Neural cell (in vitro differentiated cells): ENCODE measurements around the gene H6PD. TPM values are rescaled to one million over a fixed set of nuclear protein-coding genes. Genes with fewer than 3 reads are reported as not detected.

ENCODE experiments used
- H2AFZ ChIP-seq: fragments of 200-600, 300-800 bp; sonication (generic), shearing (Covaris generic); 2 replicates; pipeline ENCODE4 v1.6.0; 2014; ENCODE audit warnings: low read depth, mild to moderate bottlenecking, antibody characterized with exemption, low read length, moderate library complexity
- H3F3A ChIP-seq: fragments of 200-600 bp; shearing (Covaris generic); 2 replicates; pipeline ENCODE4 v1.6.1; 2016; ENCODE audit warnings: mild to moderate bottlenecking, moderate library complexity, mixed read lengths, antibody characterized with exemption, low read length; ENCODE audit not compliant: insufficient read depth, poor library complexity, severe bottlenecking
- H3K27ac ChIP-seq: fragments of 200-600, 300-800 bp; sonication (generic), shearing (Covaris generic); 2 replicates; pipeline ENCODE4 v1.5.1; 2014; ENCODE audit warnings: mild to moderate bottlenecking, low read length, moderate library complexity
- H3K27me3 ChIP-seq: fragments of 300-800, 200-600 bp; sonication (generic), shearing (Covaris generic); 2 replicates; pipeline ENCODE4 v1.6.0; 2014; ENCODE audit warnings: mild to moderate bottlenecking, low read depth, low read length, moderate library complexity; ENCODE audit not compliant: insufficient read depth
- H3K36me3 ChIP-seq: fragments of 300-800, 200-600 bp; sonication (generic), shearing (Covaris generic); 2 replicates; pipeline ENCODE4 v1.5.1; 2014; ENCODE audit warnings: mild to moderate bottlenecking, antibody characterized with exemption, low read length, moderate library complexity; ENCODE audit not compliant: insufficient read depth
- H3K4me2 ChIP-seq: fragments of 300-800, 200-600 bp; sonication (generic), shearing (Covaris generic); 2 replicates; pipeline ENCODE4 v1.6.0; 2014; ENCODE audit warnings: mild to moderate bottlenecking, low read length
- H3K4me3 ChIP-seq: fragments of 300-800, 200-600 bp; sonication (generic), shearing (Covaris generic); 2 replicates; pipeline ENCODE4 v1.5.1; 2014; ENCODE audit warnings: mild to moderate bottlenecking, low read length, moderate library complexity
- H3K79me2 ChIP-seq: fragments of 200-600 bp; shearing (Covaris generic); replicated peaks from 2 replicates; pipeline ENCODE4 v1.6.0; 2014; ENCODE audit warnings: mild to moderate bottlenecking, low read length, moderate library complexity; ENCODE audit not compliant: insufficient read depth
- H3K9ac ChIP-seq: fragments of 300-800, 200-600 bp; sonication (generic), shearing (Covaris generic); 2 replicates; pipeline ENCODE4 v1.6.1; 2016; ENCODE audit warnings: mild to moderate bottlenecking, low read length, mixed read lengths
- H3K9me2 ChIP-seq: fragments of 200-600 bp; shearing (Covaris generic); 2 replicates; pipeline ENCODE4 v1.6.1; 2016; ENCODE audit warnings: mild to moderate bottlenecking, low read length, mixed read lengths; ENCODE audit not compliant: insufficient read depth
- H3K9me3 ChIP-seq: fragments of 200-600, 300-800 bp; sonication (generic), shearing (Covaris generic); 2 replicates; pipeline ENCODE4 v1.6.1; 2016; ENCODE audit warnings: mild to moderate bottlenecking, mixed run types, low read length, moderate library complexity, mixed read lengths
- H4K20me1 ChIP-seq: fragments of 200-600 bp; shearing (Covaris generic); 2 replicates; pipeline ENCODE4 v1.6.1; 2016; ENCODE audit warnings: mild to moderate bottlenecking, mixed run types; ENCODE audit not compliant: insufficient read depth
- EP300 ChIP-seq: fragments of 450-650 bp; conservative IDR thresholded peaks from 2 replicates; pipeline ENCODE4 v1.6.1; 2014; ENCODE audit warnings: antibody characterized with exemption, mild to moderate bottlenecking, moderate library complexity; ENCODE audit not compliant: poor library complexity, severe bottlenecking
- EZH2 ChIP-seq: fragments of 200-600, 300-800 bp; shearing (Covaris generic), sonication (generic); IDR thresholded peaks from 2 replicates; pipeline ENCODE4 v1.6.1; 2014; ENCODE audit warnings: antibody characterized with exemption, low read length, borderline replicate concordance, mild to moderate bottlenecking; ENCODE audit not compliant: insufficient read depth, poor library complexity, severe bottlenecking
- MXI1 ChIP-seq: fragments of 450-650 bp; conservative IDR thresholded peaks from 2 replicates; pipeline ENCODE4 v1.6.1; 2014; ENCODE audit warnings: antibody characterized with exemption, mild to moderate bottlenecking; ENCODE audit not compliant: poor library complexity, severe bottlenecking
- POLR2AphosphoS5 ChIP-seq: IDR thresholded peaks from 2 replicates; pipeline ENCODE4 v1.6.1; 2012
- RAD21 ChIP-seq: fragments of 450-650 bp; conservative IDR thresholded peaks from 2 replicates; pipeline ENCODE4 v1.6.1; 2014; ENCODE audit warnings: antibody characterized with exemption, mild to moderate bottlenecking, moderate library complexity
- SMC3 ChIP-seq: fragments of 450-650 bp; conservative IDR thresholded peaks from 2 replicates; pipeline ENCODE4 v1.6.1; 2014; ENCODE audit warnings: antibody characterized with exemption, mild to moderate bottlenecking, moderate library complexity; ENCODE audit not compliant: poor library complexity
- TAF1 ChIP-seq: IDR thresholded peaks from 2 replicates; pipeline ENCODE4 v1.6.1; 2012; ENCODE audit warnings: low read depth
- polyA plus RNA-seq: library from polyadenylated mRNA; depleted of rRNA; stranded (reverse); fragments of >200 nt; gene quantifications from 2 replicates; pipeline ENCODE4 v1.2.3, GENCODE V29; 2014
- TF ChIP-seq, protein P1 (sequence below): IDR thresholded peaks from 2 replicates; pipeline ENCODE4 v1.6.1; 2012; ENCODE audit warnings: borderline replicate concordance
- TF ChIP-seq, protein P2 (sequence below): fragments of 450-650 bp; IDR thresholded peaks from 2 replicates; pipeline ENCODE4 v1.5.1; 2014; ENCODE audit warnings: antibody characterized with exemption, mild to moderate bottlenecking, moderate library complexity; ENCODE audit not compliant: poor library complexity, severe bottlenecking

H6PD gene
- polyA plus RNA-seq, 1 donor from 2014 or later = 4.6 TPM

- H3K4me2 ChIP-seq = no peak overlapping the region
- no peaks in the 10 kb centered on the region for H3K9me3 ChIP-seq
- no peaks in the 10 kb centered on the region for H3K36me3 ChIP-seq
- H3K27me3 ChIP-seq = no peaks in the 10 kb centered on the region
- H3K27ac ChIP-seq = no peak overlapping the region
- no peak overlapping the region for H2AFZ ChIP-seq
- no peak overlapping the region for H3K9ac ChIP-seq
- TF ChIP-seq RAD21 (no peak), TAF1 (no peak)
- no peaks in the 10 kb centered on the region for H3K79me2 ChIP-seq
- no peak overlapping the region for H3K4me3 ChIP-seq
- H3F3A ChIP-seq = no peaks in the 10 kb centered on the region
- no peaks in the 10 kb centered on the region for H3K9me2 ChIP-seq
- no peaks in the 10 kb centered on the region for H4K20me1 ChIP-seq
Measured at GRCh38 chr1:9303916-9304315, 69.3 kb downstream of the H6PD start.

DNA sequence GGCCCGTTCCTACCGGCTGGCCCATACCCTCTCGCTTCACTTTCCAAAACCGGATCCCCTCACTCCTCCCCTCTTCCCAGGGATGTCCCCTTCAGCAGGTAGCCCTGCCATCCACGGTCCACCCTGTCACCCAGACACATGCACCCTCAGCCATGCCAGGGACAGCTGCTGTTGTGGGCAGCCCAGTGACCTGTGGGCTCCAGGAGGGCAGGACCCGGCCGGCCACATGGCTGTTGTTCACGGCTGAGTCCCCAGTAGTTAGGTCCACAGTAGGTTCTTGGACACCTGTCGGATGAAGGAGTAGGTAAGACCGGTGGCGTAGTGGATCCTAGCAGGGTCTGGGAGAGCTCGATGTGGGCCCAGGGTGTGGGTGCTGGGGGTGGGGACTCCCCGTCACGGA is 70.6 kb downstream of the H6PD start:
- no peak overlapping the region for H3K27ac ChIP-seq
- H3K4me2 ChIP-seq = no peak overlapping the region
- no peaks in the 10 kb centered on the region for H3K79me2 ChIP-seq
- no peaks in the 10 kb centered on the region for H3K36me3 ChIP-seq
- no peak overlapping the region for H3K4me3 ChIP-seq
- H3K9me3 ChIP-seq = no peaks in the 10 kb centered on the region
- no peaks in the 10 kb centered on the region for H3K27me3 ChIP-seq
- TF ChIP-seq EZH2 (no peak), POLR2AphosphoS5 (no peak), EP300 (no peak), RAD21 (no peak), SMC3 (no peak), TAF1 (no peak), MXI1 (no peak)
- TF ChIP-seq, protein P1, sequence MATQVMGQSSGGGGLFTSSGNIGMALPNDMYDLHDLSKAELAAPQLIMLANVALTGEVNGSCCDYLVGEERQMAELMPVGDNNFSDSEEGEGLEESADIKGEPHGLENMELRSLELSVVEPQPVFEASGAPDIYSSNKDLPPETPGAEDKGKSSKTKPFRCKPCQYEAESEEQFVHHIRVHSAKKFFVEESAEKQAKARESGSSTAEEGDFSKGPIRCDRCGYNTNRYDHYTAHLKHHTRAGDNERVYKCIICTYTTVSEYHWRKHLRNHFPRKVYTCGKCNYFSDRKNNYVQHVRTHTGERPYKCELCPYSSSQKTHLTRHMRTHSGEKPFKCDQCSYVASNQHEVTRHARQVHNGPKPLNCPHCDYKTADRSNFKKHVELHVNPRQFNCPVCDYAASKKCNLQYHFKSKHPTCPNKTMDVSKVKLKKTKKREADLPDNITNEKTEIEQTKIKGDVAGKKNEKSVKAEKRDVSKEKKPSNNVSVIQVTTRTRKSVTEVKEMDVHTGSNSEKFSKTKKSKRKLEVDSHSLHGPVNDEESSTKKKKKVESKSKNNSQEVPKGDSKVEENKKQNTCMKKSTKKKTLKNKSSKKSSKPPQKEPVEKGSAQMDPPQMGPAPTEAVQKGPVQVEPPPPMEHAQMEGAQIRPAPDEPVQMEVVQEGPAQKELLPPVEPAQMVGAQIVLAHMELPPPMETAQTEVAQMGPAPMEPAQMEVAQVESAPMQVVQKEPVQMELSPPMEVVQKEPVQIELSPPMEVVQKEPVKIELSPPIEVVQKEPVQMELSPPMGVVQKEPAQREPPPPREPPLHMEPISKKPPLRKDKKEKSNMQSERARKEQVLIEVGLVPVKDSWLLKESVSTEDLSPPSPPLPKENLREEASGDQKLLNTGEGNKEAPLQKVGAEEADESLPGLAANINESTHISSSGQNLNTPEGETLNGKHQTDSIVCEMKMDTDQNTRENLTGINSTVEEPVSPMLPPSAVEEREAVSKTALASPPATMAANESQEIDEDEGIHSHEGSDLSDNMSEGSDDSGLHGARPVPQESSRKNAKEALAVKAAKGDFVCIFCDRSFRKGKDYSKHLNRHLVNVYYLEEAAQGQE = no peak
- TF ChIP-seq, protein P2, sequence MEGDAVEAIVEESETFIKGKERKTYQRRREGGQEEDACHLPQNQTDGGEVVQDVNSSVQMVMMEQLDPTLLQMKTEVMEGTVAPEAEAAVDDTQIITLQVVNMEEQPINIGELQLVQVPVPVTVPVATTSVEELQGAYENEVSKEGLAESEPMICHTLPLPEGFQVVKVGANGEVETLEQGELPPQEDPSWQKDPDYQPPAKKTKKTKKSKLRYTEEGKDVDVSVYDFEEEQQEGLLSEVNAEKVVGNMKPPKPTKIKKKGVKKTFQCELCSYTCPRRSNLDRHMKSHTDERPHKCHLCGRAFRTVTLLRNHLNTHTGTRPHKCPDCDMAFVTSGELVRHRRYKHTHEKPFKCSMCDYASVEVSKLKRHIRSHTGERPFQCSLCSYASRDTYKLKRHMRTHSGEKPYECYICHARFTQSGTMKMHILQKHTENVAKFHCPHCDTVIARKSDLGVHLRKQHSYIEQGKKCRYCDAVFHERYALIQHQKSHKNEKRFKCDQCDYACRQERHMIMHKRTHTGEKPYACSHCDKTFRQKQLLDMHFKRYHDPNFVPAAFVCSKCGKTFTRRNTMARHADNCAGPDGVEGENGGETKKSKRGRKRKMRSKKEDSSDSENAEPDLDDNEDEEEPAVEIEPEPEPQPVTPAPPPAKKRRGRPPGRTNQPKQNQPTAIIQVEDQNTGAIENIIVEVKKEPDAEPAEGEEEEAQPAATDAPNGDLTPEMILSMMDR = no peak
- no peak overlapping the region for H3K9ac ChIP-seq
- H3K9me2 ChIP-seq = no peaks in the 10 kb centered on the region
- H4K20me1 ChIP-seq = no peaks in the 10 kb centered on the region
- H3F3A ChIP-seq = no peaks in the 10 kb centered on the region
- H2AFZ ChIP-seq = no peak overlapping the region

DNA sequence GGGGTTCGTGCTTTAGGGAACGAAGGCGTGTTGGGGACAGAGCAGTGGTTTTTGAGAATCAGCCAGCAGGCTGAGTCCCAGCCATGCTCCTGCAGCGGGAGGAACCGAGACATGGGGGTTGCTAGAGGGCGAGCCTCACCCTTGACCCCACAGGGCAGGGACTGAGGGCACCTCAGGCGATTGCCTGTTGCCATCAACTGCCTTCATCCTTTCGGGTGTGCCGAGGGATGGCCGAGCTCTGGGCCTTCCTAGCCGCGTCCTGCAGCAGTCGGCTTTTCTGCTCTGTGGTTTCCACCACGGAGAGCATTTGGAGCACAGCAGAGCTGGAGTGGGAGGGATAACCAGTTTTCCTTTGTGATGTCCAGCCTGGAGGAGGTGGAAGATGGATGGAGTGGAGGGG is 71.4 kb downstream of the H6PD start:
- H3K9me2 ChIP-seq = no peaks in the 10 kb centered on the region
- no peak overlapping the region for H3K27ac ChIP-seq
- no peaks in the 10 kb centered on the region for H3K27me3 ChIP-seq
- H3K4me3 ChIP-seq = no peak overlapping the region
- no peak overlapping the region for H3K4me2 ChIP-seq
- no peak overlapping the region for H3K9ac ChIP-seq
- TF ChIP-seq SMC3 (no peak), MXI1 (no peak), TAF1 (no peak), EP300 (no peak), POLR2AphosphoS5 (no peak), RAD21 (no peak), EZH2 (no peak)
- TF ChIP-seq, protein P1 = no peak
- TF ChIP-seq, protein P2 = no peak
- H3K79me2 ChIP-seq = no peaks in the 10 kb centered on the region
- no peak overlapping the region for H2AFZ ChIP-seq
- no peaks in the 10 kb centered on the region for H4K20me1 ChIP-seq
- no peaks in the 10 kb centered on the region for H3K36me3 ChIP-seq
- no peaks in the 10 kb centered on the region for H3K9me3 ChIP-seq
- no peaks in the 10 kb centered on the region for H3F3A ChIP-seq
